ENCODE measurements around the gene VAT1L.

DNA sequence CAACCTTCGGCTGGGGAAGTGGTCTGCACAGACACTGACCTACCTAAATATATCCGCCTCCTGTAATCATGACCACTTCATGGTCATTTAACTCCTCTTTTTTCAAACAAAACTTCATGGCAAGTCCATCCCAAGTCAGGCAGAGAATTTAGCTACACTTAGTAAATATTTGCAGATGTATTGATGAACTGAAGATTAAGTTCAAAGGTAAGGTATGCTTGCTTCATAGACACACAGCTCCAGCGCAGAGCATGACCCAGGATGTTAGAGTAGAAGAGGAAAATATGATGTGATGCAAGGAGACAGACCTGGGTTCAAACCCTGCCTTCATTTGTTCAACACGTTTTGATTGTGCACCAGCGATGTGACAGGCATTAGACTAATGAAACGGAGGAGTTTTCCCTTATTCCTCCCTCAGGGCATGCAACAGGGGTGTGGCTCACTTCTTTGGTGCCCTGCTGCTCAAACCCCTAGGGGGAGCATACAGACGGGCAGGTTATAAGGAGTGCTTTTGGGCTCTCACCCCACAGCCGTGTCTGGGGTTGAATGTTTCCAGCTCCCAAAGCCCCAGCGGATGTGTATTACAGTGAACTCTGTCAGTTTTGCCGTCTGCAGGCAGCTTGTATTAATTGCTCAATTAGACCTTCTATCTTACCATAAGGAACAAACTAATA lies 210.1 kb downstream of the VAT1L start:
- TF ChIP-seq EZH2phosphoT487 (IDR thresholded peaks at IDR 0.05; ENCODE audit: insufficient read depth, low read depth) (no peak), EZH2 (IDR thresholded peaks at IDR 0.05; ENCODE audit: insufficient read depth, poor library complexity, severe bottlenecking) (no peak)
